Stimulated activated CD8-positive, alpha-beta memory T cell treated with anti-CD3 and anti-CD28 coated beads, Interleukin-7, amount 100 ng/mL, for 48 hours (primary cell): ENCODE data around the gene SPON1.
"Not testable (repeated sequence)": the region's sequence is repeated elsewhere in the genome, so short reads cannot be mapped to it uniquely, and the experiment has no call there.

ENCODE experiments used
- DNase-seq, 2 donors: peaks; one replicate each; pipeline ENCODE4 v3.0.0-alpha.2; 2020; ENCODE audit warnings: low read depth in 1 of 2; ENCODE audit errors: extremely low read depth in 1 of 2

SPON1 gene

GRCh38 chr11:13962562-13963168, at the start of gene SPON1:
TSS of gene SPON1 (plus strand) at chr11:13962723. CDS start at chr11:13962905, 182 bp downstream.
- DNase-seq: no peak

- DNase-seq: no peak
Observed at GRCh38 chr11:13917264-13917663, 45.3 kb upstream of the SPON1 start.

- no peak for DNase-seq
Observed at GRCh38 chr11:13917904-13918303, 44.6 kb upstream of the SPON1 start.

GRCh38 chr11:13920756-13921155, 41.8 kb upstream of the SPON1 start:
- no peak for DNase-seq

- no peak for DNase-seq
Observed at GRCh38 chr11:13921545-13921944, 41.0 kb upstream of the SPON1 start.

GRCh38 chr11:13923182-13923581, 39.3 kb upstream of the SPON1 start:
- no peak for DNase-seq

GRCh38 chr11:13923716-13924650, 38.5 kb upstream of the SPON1 start:
- no peak for DNase-seq

- DNase-seq: no peak
Observed at GRCh38 chr11:13924801-13925327, 37.7 kb upstream of the SPON1 start.

GRCh38 chr11:13926366-13926765, 36.2 kb upstream of the SPON1 start:
- not testable (repeated sequence) for DNase-seq

GRCh38 chr11:13926981-13927380, 35.5 kb upstream of the SPON1 start:
- DNase-seq: no peak

GRCh38 chr11:13927481-13927880, 35.0 kb upstream of the SPON1 start:
- DNase-seq: no peak

- no peak for DNase-seq
Observed at GRCh38 chr11:13928566-13929251, 33.8 kb upstream of the SPON1 start.

- DNase-seq: no peak
Observed at GRCh38 chr11:13929395-13929891, 33.1 kb upstream of the SPON1 start.

- DNase-seq: no peak
Observed at GRCh38 chr11:13931356-13931755, 31.2 kb upstream of the SPON1 start.

GRCh38 chr11:13937154-13937553, 25.4 kb upstream of the SPON1 start:
- not testable (repeated sequence) for DNase-seq

- not testable (repeated sequence) for DNase-seq
Observed at GRCh38 chr11:13938829-13939228, 23.7 kb upstream of the SPON1 start.

- no peak for DNase-seq
Observed at GRCh38 chr11:13939961-13940906, 22.3 kb upstream of the SPON1 start.

- no peak for DNase-seq
Observed at GRCh38 chr11:13940907-13941256, 21.6 kb upstream of the SPON1 start.

GRCh38 chr11:13941775-13942174, 20.7 kb upstream of the SPON1 start:
- no peak for DNase-seq

GRCh38 chr11:13942378-13942777, 20.1 kb upstream of the SPON1 start:
- no peak for DNase-seq
